T-helper 2 cell (primary cell): ENCODE measurements around the gene GLI3.

Source experiments
- DNase-seq, 5 experiments: peaks; one replicate each; pipeline versions ENCODE4 v3.0.0 to v3.0.0-alpha.2; 2012 to 2022

GLI3 gene

GRCh38 chr7:42071372-42072261, 165.4 kb downstream of the GLI3 start:
- DNase-seq: no peak

DNA sequence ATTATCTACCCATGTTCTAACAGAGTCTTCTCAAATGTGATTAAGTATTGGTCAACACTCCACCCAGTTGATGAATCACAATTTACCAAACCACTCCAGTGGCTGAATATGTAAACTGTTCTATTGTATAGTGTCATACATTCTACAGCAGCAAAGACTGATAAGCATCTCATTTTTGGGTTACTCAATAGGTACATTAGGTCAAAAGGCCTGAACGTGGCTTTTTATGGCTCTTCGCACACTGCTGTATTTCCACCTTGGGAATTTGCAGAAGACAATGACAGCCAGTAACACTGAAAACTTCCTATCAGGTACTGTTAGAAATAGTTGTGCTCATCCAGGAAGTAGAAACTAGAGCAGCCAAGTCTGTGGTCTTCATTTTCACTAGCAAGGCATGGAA, 166.9 kb downstream of the GLI3 start:
- DNase-seq: no peak

GRCh38 chr7:42069590-42069989, 167.4 kb downstream of the GLI3 start:
- no peak for DNase-seq

DNA sequence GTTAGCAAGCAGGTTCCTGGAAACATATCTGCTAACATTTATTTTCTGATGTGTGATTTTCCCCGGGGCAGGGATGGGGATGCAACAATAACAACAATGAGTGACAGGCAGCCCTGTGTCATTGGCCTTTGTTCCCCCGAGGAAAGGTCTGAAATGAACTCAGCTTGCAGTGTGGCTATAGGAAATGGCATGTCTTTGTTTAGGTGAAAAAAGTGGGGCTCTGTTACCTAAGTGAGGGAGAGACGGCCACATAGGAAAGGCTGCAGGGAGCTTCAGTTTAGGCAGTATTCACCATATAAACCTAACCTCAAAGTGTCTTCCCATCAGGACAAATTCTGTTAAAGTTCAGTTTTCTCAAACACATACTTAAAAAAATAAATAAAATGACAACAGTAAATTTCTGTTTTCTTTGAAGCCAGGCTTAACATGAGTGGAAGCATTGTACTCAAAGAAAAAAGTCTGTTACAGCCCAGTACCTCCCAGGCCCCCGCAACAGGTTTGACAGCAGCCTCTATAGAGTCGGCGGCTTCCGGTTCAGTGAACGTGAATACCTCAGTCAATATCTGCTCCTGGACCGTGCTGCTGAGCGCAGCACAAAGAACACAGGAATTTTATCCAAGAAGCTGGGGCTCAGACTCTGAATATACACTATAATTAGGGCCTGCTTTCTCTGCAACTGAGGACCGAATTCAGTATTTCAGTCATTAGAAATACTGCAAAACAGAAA, 168.3 kb downstream of the GLI3 start:
- DNase-seq: no peak

DNA sequence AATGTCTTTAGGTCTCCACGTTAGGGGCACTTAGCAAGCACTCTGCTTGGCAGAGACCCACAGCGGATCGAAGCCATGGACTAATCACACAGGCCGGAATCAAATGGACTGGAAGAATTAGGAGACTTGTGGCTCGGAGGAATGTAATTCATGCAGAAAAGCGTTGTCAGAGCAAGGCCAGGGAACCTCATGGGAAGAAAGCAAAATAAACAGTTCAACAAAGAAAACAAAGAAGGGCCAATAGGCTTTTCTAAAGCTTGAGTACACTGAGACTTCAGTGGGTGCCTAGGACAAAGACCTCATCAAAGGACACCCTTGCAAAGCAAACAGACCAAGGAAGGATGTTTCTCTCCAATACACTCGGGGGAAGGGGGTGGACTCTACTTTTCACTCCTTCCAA, 171.1 kb downstream of the GLI3 start:
- no peak for DNase-seq

DNA sequence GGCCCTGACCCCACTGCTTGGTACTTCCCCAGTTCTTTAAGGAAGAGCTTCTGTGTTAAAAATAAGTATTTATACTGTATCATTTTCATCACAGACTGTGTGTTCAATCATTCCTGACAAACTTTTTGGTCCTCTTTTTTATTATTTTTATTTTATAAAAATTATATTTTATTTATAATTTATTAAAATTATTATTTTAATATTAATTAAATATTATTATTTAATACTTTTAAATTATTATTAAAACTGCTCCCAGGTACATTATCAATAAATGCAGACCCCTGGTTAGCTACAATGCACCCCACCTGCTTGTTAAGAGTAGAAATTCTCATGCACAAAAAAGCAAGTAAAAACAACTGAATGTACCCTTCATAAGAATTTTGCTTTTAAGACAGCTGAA, 172.0 kb downstream of the GLI3 start:
- DNase-seq: no peak

GRCh38 chr7:42064534-42064933, 172.5 kb downstream of the GLI3 start:
- DNase-seq: no peak

- no peak for DNase-seq
These were observed 177.7 kb downstream of the GLI3 start for GRCh38 chr7:42059275-42059674.

DNA sequence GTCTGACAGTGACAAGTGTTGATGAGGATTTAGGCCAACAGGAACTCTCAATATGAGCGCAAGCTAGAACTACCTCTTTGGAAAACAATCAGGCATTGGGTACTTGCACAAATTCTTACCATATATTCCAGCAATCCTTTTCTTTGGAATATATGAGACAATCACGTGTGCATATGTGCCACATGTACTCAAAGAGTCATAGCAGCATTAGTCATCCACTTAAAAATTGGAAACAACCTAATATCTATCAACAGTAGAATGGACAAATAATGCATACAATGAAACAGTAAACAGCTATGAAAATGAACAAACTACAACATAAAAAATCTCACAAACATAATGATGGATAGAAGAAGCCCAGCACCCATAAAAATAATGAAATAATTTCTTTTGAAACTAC, 179.7 kb downstream of the GLI3 start:
- no peak for DNase-seq

DNA sequence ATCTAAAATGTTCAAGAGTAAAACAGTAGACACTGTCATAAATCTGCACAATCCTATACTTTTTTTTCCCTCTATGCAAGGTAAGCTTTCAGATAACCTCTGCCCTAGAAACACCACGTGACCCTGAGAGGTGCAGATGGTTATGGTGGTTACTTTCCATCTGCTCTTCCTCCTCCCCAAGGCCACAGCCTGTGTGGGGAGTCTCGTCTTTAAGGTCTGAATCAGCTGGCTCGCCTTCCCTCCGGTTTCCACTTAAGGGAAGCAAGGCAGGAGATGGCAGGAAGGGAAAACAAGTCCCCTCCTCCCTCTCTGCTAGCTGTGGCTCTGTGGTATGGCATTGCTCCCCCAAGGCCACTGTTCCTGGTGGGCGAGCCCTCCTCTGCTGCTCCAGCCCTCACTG, 181.8 kb downstream of the GLI3 start:
- no peak for DNase-seq

GRCh38 chr7:42053834-42054233, 183.2 kb downstream of the GLI3 start:
- DNase-seq: no peak

- DNase-seq: no peak
These were observed 187.2 kb downstream of the GLI3 start for GRCh38 chr7:42049761-42050160.

DNA sequence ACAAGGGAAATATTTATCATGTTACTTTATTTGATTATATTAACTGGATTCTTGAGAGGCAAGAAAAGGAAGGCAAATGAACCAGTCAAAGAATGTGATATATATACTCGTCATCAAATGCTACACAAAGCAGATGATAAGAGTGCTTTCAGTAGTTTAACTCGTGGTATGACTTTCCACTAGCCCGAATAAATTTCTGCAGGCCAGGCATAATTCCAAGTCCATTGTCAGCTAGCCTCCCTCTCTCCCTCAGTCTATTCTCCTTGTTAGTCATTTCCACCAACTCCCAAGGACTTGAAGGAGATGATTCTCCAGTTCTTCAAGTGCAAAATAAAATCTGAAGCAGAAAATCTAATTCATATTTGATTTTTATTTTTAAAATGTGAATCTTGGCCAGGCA, 190.5 kb downstream of the GLI3 start:
- no peak for DNase-seq

- no peak for DNase-seq
These were observed 191.0 kb downstream of the GLI3 start for GRCh38 chr7:42045961-42046360.

- no peak for DNase-seq
These were observed 197.1 kb downstream of the GLI3 start for GRCh38 chr7:42039921-42040320.

DNA sequence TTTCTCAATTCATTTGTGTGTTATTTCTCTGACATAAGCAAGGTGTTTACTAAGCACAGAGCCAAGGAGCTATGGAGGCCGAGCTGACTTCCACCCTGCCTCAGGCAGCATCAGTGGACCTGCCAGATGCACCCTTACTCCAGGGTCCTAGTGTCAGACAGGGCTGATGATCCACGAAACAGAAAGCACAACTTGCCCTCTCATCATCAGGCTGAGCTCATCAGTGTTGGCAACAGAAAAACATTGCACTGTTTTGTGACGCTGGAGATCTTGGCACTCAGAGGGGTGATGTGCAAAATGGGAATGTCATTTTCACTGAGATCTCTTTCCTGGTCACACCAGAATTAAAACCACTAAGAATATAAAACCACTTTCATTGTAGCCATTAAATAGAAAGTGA, 201.8 kb downstream of the GLI3 start:
- no peak for DNase-seq

DNA sequence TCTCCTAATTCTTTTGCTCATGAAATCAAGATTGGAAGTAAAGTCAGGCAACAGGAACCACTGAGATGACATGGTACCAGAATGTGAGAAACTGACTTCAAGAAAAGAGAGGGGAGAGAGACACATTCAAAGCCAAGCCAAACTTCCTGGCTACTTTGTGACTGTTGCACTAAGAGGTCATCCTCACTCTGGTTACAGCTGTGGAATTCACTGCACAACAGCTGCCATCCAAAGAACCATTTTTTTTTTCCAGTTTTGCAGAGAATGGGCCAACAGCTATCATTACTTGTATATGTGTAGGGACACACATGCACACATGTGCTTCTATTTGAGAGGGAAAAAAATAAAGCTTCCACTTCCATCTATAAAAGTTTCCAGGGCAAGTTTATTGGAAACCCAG, 203.5 kb downstream of the GLI3 start:
- no peak for DNase-seq

- no peak for DNase-seq
These were observed 207.6 kb downstream of the GLI3 start for GRCh38 chr7:42029405-42029804.

DNA sequence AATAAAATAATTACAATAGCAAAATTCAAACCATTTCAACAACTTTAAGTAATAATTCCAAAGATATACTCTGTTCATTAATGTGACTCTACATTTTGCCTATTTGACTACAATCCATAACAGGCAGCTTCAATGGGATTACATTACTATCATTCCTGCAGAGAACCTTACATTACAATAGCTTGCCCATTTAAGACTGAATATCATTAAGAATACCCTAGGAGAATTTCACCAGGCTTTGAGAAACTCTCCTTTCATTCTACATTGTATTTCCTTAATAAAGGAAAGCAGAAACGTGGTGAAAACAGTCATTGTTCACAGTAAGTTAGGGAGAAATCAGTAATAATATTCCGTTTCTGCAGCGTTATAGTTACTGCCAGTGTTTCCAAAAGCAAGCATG, 209.5 kb downstream of the GLI3 start:
- no peak for DNase-seq

- DNase-seq: no peak
These were observed 210.3 kb downstream of the GLI3 start for GRCh38 chr7:42026622-42027197.

DNA sequence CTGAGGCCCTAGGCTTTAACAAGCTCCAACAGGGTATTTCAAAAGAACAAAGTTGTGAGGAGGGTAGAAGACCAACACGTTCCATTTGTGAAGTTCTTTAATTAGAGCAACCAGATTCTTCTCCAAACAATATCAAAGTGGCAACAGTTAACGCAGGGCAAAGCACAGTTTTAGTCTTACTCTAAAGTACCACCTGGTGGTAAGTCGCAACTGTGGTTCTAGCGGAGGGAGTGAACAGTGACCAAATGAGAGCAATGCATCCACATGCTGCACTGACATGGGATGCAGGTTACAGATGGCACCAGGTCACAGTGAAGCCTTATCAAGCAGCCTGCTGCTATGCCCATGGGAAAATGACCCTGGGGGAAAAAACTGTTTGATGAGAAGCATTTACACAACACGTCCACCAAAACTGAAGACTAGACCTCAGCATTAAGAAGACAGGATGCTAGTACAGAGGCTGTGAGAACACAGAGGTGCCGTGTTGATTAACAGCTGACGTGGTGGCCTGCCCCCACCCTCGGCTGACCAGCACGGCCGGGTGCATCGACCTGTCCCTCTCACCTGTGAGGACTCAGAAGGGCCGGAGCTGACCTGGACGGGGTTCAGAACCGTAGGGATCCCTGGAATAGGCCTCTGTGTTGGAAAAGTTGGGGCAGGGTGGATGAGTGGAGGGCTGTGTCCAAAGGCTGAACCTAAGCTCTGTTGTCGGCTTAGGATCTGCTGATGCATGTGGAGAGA, 211.2 kb downstream of the GLI3 start:
- no peak for DNase-seq

DNA sequence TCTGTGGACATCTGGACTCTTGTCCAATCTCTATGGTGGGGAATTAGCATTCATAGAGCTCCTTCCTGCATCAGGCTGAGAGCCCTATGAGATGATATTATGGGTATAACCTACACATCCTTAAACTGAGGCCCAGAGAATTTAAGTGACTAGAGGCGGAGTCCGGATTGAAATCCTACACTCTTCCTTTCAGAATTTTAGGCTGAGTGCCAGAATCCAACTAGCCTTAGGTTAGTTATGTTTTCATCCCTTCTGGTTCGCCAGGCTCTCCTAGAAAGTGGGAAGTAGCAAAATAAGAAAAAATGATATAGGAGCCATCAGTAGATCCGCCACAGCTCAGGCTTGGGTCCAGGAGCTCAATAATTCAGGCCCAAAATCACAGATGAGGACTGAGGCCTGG, 212.5 kb downstream of the GLI3 start:
- DNase-seq: no peak

GRCh38 chr7:42023262-42023661, 213.7 kb downstream of the GLI3 start:
- DNase-seq: no peak
